ENCODE results near the gene LIMK1.
"Not testable (repeated sequence)": the region's sequence is repeated elsewhere in the genome, so short reads cannot be mapped to it uniquely, and the experiment has no call there.

The LIMK1 gene

GRCh38 chr7:74042746-74043522, 40.7 kb upstream of the LIMK1 start:
- TF ChIP-seq, protein P1, sequence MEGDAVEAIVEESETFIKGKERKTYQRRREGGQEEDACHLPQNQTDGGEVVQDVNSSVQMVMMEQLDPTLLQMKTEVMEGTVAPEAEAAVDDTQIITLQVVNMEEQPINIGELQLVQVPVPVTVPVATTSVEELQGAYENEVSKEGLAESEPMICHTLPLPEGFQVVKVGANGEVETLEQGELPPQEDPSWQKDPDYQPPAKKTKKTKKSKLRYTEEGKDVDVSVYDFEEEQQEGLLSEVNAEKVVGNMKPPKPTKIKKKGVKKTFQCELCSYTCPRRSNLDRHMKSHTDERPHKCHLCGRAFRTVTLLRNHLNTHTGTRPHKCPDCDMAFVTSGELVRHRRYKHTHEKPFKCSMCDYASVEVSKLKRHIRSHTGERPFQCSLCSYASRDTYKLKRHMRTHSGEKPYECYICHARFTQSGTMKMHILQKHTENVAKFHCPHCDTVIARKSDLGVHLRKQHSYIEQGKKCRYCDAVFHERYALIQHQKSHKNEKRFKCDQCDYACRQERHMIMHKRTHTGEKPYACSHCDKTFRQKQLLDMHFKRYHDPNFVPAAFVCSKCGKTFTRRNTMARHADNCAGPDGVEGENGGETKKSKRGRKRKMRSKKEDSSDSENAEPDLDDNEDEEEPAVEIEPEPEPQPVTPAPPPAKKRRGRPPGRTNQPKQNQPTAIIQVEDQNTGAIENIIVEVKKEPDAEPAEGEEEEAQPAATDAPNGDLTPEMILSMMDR (IDR thresholded peaks at IDR 0.05; ENCODE audit: low read depth, low read length), result no peak
- in situ Hi-C loops (cut with HindIII; ENCODE audit: low sequenced_read_pairs), result no loop called here
- H3K4me3 ChIP-seq (ENCODE audit: low read depth, low read length), result no peak overlapping the region
- DNase-seq (ENCODE audit: low read depth, low spot score), result no peak

DNA sequence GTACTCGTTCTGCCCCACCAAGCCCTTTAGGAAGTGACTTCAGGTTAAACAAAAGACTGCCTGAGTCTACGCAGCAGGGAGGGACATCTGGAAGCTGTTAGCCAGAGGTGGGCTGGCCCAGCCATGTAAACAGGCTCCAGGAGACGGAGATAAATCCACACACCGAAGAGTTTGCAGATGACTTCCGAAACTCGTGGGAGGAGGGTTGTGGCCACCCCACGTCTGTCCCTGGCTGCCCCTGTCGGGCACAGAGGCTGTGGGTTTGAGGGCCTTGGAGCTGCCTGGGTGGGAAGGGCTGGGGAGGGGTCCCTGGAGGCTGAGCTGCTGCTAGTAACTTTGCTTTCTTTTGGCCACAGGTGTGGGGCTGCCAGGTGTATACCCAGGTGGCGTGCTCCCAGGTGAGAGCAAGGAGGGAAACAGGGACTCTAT, 40.1 kb upstream of the LIMK1 start:
- DNase-seq (ENCODE audit: low read depth, low spot score), result peak; percentile 73
- in situ Hi-C loops (cut with HindIII; ENCODE audit: low sequenced_read_pairs), result no loop called here
- no peak overlapping the region for H3K4me3 ChIP-seq (ENCODE audit: low read depth, low read length)
- TF ChIP-seq, protein P1 (IDR thresholded peaks at IDR 0.05; ENCODE audit: low read depth, low read length), result no peak

DNA sequence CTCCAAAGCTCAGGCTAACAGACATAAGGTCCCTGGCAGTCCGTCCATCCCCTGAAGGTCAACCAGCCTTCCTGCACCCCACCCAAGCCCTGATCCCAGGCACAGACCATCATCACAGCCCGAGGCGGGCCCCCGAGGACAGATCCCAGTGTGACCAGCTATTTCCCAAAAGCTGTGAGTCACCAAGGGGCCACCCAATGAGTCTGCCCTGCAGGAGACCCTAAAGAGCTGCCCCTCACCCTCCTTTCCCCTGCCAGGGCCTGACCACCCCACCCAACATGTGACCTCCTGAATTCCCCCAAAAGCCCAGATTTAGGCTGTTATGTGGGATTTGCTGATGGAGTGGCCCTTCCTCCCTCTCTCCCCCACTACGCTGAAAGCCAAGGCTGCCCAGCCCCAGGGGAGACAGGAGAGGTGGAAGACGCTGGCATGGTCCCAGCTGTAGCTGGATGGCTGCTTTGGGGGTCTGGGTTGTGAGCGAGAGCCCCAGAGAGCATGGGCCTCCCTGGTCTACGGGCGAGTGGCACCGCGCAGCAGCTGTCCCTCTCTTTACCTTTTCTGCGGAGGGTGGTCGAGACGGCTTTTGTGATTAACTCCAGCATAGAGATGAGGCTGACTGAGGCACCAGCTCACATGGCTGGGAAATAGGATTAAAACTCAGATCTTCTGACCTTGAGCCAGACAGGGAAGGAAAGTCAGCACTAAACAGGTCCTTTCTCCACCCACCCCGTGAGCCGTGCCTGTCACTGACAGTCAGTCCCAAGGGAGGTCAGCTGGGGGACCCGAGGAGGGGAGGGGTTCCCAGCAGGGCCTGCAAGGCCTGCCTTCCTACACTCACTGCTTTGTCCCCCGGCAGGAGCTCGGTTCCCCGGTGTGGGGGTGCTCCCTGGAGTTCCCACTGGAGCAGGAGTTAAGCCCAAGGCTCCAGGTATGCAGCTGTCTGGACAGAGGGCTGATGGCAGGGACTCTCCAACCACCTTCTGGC, 38.9 kb upstream of the LIMK1 start:
- H3K4me3 ChIP-seq (ENCODE audit: low read depth, low read length), result no peak overlapping the region
- TF ChIP-seq, protein P1 (IDR thresholded peaks at IDR 0.05; ENCODE audit: low read depth, low read length), result no peak
- in situ Hi-C loops (cut with HindIII; ENCODE audit: low sequenced_read_pairs), result no loop called here
- DNase-seq (ENCODE audit: low read depth, low spot score), result no peak

DNA sequence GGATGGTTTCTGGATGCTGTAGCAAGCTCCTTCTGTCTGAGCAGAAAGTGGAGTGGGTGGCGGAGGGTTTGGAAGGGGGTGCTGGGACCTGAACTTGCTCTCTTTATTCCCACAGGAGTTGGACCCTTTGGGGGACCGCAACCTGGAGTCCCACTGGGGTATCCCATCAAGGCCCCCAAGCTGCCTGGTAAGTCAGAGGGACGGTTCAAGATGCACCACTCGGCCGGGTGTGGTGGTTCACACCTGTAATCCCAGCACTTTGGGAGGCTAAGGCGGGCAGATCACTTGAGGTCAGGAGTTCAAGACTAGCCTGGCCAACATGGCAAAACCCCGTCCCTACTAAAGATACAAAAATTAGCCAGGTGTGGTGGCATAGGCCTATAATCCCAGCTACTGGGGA, 37.0 kb upstream of the LIMK1 start:
- DNase-seq (ENCODE audit: low read depth, low spot score); in situ Hi-C loops (cut with HindIII; ENCODE audit: low sequenced_read_pairs); H3K4me3 ChIP-seq (ENCODE audit: low read depth, low read length): not testable (repeated sequence)

DNA sequence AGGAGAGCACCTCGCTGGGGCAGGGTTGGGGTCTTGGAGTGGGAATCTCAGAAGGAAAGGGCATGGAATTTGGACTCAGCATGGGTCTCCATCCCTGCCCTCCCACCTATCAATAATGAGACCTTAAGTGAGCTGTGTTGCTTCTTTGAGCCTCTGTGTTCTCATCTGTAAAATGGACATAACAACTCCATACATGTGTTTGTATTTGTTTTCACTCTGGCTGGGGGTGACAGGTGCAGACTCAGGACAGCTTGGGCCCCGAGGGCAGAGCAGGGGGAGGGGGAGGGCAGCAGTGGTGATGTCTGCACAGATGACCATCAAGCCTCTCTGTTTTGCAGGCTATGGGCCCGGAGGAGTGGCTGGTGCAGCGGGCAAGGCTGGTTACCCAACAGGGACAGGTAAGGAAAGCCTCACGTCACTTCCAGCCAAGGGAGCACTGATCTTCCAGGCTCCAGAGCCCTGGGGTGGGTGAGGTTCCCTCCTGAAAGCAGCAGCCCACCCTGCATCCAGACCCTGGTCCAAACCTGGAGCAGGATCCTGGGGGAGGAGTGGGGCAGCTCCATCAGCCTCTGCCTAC, 35.7 kb upstream of the LIMK1 start:
- in situ Hi-C loops (cut with HindIII; ENCODE audit: low sequenced_read_pairs), result no loop called here
- H3K4me3 ChIP-seq (ENCODE audit: low read depth, low read length), result no peak overlapping the region
- TF ChIP-seq, protein P1 (IDR thresholded peaks at IDR 0.05; ENCODE audit: low read depth, low read length), result no peak

GRCh38 chr7:74048999-74049599, 34.5 kb upstream of the LIMK1 start:
- no peak for DNase-seq (ENCODE audit: low read depth, low spot score)
- in situ Hi-C loops (cut with HindIII; ENCODE audit: low sequenced_read_pairs), result no loop called here
- TF ChIP-seq, protein P1 (IDR thresholded peaks at IDR 0.05; ENCODE audit: low read depth, low read length), result no peak
- H3K4me3 ChIP-seq (ENCODE audit: low read depth, low read length), result no peak overlapping the region

More for the DNA sequence above, 35.7 kb upstream of the LIMK1 start:
- no peak for DNase-seq (ENCODE audit: low read depth, low spot score)

All from astrocyte of the spinal cord (primary cell).